Activated naive CD4-positive, alpha-beta T cell treated with anti-CD3 and anti-CD28 coated beads, Interleukin-2, amount 50 U/mL, for 16 hours (primary cell): Measurements from ENCODE around the gene EPHB2.

Experiments used
- DNase-seq: peaks from one replicate; pipeline ENCODE4 v3.0.0-alpha.2; 2020

Gene EPHB2

GRCh38 chr1:22804969-22805671 lies 94.5 kb downstream of the EPHB2 start:
- no peak for DNase-seq

- DNase-seq: no peak
These were observed 95.0 kb downstream of the EPHB2 start for GRCh38 chr1:22805672-22806038.

- DNase-seq: no peak
These were observed 95.9 kb downstream of the EPHB2 start for GRCh38 chr1:22806584-22806983.

GRCh38 chr1:22807340-22807739 lies 96.7 kb downstream of the EPHB2 start:
- no peak for DNase-seq

GRCh38 chr1:22808186-22808675 lies 97.6 kb downstream of the EPHB2 start:
- no peak for DNase-seq

- no peak for DNase-seq
These were observed 98.2 kb downstream of the EPHB2 start for GRCh38 chr1:22808676-22809483.

GRCh38 chr1:22809783-22810182 lies 99.1 kb downstream of the EPHB2 start:
- no peak for DNase-seq

- DNase-seq: no peak
These were observed 99.7 kb downstream of the EPHB2 start for GRCh38 chr1:22810378-22810777.

- no peak for DNase-seq
These were observed 101.6 kb downstream of the EPHB2 start for GRCh38 chr1:22812092-22812880.

GRCh38 chr1:22812993-22813790 lies 102.6 kb downstream of the EPHB2 start:
- DNase-seq: no peak

- no peak for DNase-seq
These were observed 103.8 kb downstream of the EPHB2 start for GRCh38 chr1:22814176-22815042.

- no peak for DNase-seq
These were observed 104.4 kb downstream of the EPHB2 start for GRCh38 chr1:22815043-22815365.

GRCh38 chr1:22815421-22816066 lies 104.9 kb downstream of the EPHB2 start:
- no peak for DNase-seq

- DNase-seq: no peak
These were observed 105.6 kb downstream of the EPHB2 start for GRCh38 chr1:22816067-22816775.

- no peak for DNase-seq
These were observed 106.2 kb downstream of the EPHB2 start for GRCh38 chr1:22816803-22817202.

- no peak for DNase-seq
These were observed 106.8 kb downstream of the EPHB2 start for GRCh38 chr1:22817462-22817861.

GRCh38 chr1:22818061-22818770 lies 107.6 kb downstream of the EPHB2 start:
- DNase-seq: no peak

GRCh38 chr1:22819361-22819760 lies 108.7 kb downstream of the EPHB2 start:
- no peak for DNase-seq

GRCh38 chr1:22821027-22821426 lies 110.4 kb downstream of the EPHB2 start:
- no peak for DNase-seq

GRCh38 chr1:22822371-22822770 lies 111.7 kb downstream of the EPHB2 start:
- DNase-seq: no peak
